Measurements from ENCODE around the gene AFP.

DNA sequence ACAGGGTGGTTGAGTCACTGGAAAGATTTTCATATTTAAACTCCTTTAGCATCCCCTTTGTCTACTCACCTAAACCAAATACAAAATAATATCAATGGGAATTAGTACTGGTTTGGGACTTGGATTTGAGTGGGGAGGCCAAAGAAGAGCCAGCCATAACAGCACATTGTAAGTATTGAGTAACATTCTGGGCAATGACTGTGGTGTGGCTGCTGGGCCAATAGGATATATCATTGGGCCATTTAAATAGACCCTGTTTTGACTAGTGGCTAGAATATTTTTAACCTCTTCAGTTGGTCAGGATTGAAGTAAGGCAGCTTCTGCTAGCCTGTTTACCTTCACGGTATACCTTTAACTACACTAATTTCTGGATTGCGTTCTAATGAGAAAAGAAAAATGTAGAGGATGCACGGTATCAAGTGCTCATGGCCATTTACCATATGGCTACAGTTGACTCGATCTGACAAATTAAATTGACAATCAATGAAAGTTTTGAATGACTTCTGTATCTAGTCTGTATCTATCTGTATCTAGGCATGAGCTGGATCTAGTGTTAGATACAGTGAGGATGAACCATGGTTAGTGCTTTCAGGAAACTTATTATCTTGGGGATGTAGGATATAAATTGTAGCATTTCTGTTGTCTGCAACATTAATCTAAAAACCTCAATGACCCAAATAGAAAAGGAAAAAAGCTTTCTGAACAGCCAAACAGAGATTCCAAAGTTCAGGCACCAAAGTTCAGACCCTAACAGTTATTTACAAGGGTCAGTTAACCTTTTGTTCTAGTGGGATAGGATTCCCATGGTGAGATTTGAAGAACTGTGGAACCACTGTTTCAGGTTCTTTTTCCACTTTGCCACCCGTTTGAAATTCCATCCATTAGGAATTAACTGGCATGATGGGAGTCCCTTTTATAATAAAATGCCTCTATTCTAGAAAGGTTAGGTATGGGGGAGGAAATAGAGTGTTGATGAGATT is 38.7 kb upstream of the AFP start:
- TF ChIP-seq CTCF (IDR thresholded peaks at IDR 0.05), result no peak
- no peak for TF ChIP-seq POLR2A (IDR thresholded peaks at IDR 0.05)
- TF ChIP-seq POLR2AphosphoS5 (IDR thresholded peaks at IDR 0.05; ENCODE audit: insufficient read depth in 1 of 2, low read depth in 1 of 2), result no peak
